Stimulated activated CD4-positive, alpha-beta T cell treated with anti-CD3 and anti-CD28 coated beads, TNF-alpha, amount 100 ng/mL, for 1 hour (primary cell): ENCODE measurements around the gene NBPF1.
"Not testable (repeated sequence)": the region's sequence is repeated elsewhere in the genome, so short reads cannot be mapped to it uniquely, and the experiment has no call there.

ENCODE experiments used
- DNase-seq, 3 donors: peaks; one replicate each; pipeline ENCODE4 v3.0.0-alpha.2; 2020; ENCODE audit warnings: low read depth in 3 of 3, low spot score in 1 of 3

Gene NBPF1

GRCh38 chr1:16553244-16553643 is 60.1 kb downstream of the NBPF1 start:
- DNase-seq = not testable (repeated sequence)

GRCh38 chr1:16550212-16550918 is 63.0 kb downstream of the NBPF1 start:
- not testable (repeated sequence) for DNase-seq

- not testable (repeated sequence) for DNase-seq
These were observed 63.8 kb downstream of the NBPF1 start for GRCh38 chr1:16549545-16549944.

GRCh38 chr1:16547502-16548241 is 65.7 kb downstream of the NBPF1 start:
- DNase-seq = not testable (repeated sequence)

- DNase-seq = not testable (repeated sequence)
These were observed 67.7 kb downstream of the NBPF1 start for GRCh38 chr1:16545682-16546095.

GRCh38 chr1:16540421-16540893 is 72.9 kb downstream of the NBPF1 start:
- DNase-seq = not testable (repeated sequence)

GRCh38 chr1:16537528-16537927 is 75.8 kb downstream of the NBPF1 start:
- not testable (repeated sequence) for DNase-seq

- not testable (repeated sequence) for DNase-seq
These were observed 76.6 kb downstream of the NBPF1 start for GRCh38 chr1:16536796-16537195.

GRCh38 chr1:16535898-16536297 is 77.5 kb downstream of the NBPF1 start:
- DNase-seq = not testable (repeated sequence)

GRCh38 chr1:16535487-16535886 is 77.9 kb downstream of the NBPF1 start:
- not testable (repeated sequence) for DNase-seq

GRCh38 chr1:16534829-16535456 is 78.4 kb downstream of the NBPF1 start:
- DNase-seq = peak in 1 of 3 donors; percentile 10

- not testable (repeated sequence) for DNase-seq
These were observed 79.0 kb downstream of the NBPF1 start for GRCh38 chr1:16534239-16534828.

GRCh38 chr1:16532235-16532991 is 81.0 kb downstream of the NBPF1 start:
- not testable (repeated sequence) for DNase-seq

GRCh38 chr1:16528338-16528737 is 85.0 kb downstream of the NBPF1 start:
- DNase-seq = not testable (repeated sequence)

- DNase-seq = not testable (repeated sequence)
These were observed 87.6 kb downstream of the NBPF1 start for GRCh38 chr1:16525769-16526168.

GRCh38 chr1:16521679-16522078 is 91.7 kb downstream of the NBPF1 start:
- not testable (repeated sequence) for DNase-seq

GRCh38 chr1:16521288-16521583 is 92.1 kb downstream of the NBPF1 start:
- DNase-seq = no peak

GRCh38 chr1:16520435-16521287 is 92.7 kb downstream of the NBPF1 start:
- DNase-seq = not testable (repeated sequence)

- not testable (repeated sequence) for DNase-seq
These were observed 94.0 kb downstream of the NBPF1 start for GRCh38 chr1:16519255-16519951.
